GM08714 (cell line): ENCODE measurements around the gene SPRTN.
"Not testable (repeated sequence)": the region's sequence is repeated elsewhere in the genome, so short reads cannot be mapped to it uniquely, and the experiment has no call there.

Experiments used
- H3K4me3 ChIP-seq: fragments of 200-500 bp; sonication (Bioruptor generic); 2 replicates; pipeline ENCODE4 v1.5.1; 2014; ENCODE audit warnings: mild to moderate bottlenecking, low read length, inconsistent platforms
- ZNF274 ChIP-seq: IDR thresholded peaks from 2 replicates; pipeline ENCODE4 v1.6.1; 2012; ENCODE audit warnings: mild to moderate bottlenecking, low read depth, low read length

Gene SPRTN

GRCh38 chr1:231326248-231326647 lies 11.8 kb upstream of the SPRTN start:
- TF ChIP-seq ZNF274, result no peak

GRCh38 chr1:231327617-231328016 lies 10.5 kb upstream of the SPRTN start:
- no peak overlapping the region for H3K4me3 ChIP-seq
- TF ChIP-seq ZNF274, result no peak

More at GRCh38 chr1:231326248-231326647, 11.8 kb upstream of the SPRTN start:
- no peak overlapping the region for H3K4me3 ChIP-seq

- no peak overlapping the region for H3K4me3 ChIP-seq
- no peak for TF ChIP-seq ZNF274
These were observed 8.6 kb upstream of the SPRTN start for GRCh38 chr1:231329483-231329882.

- no peak for TF ChIP-seq ZNF274
- no peak overlapping the region; the same call in 1 of the 2 replicates for H3K4me3 ChIP-seq
These were observed 5.3 kb upstream of the SPRTN start for GRCh38 chr1:231332761-231333160.

- TF ChIP-seq ZNF274, result no peak
- H3K4me3 ChIP-seq, result peak overlapping the region; percentile 39; the same call in 1 of the 2 replicates
These were observed 3.9 kb upstream of the SPRTN start for GRCh38 chr1:231334079-231334666.

- no peak for TF ChIP-seq ZNF274
- H3K4me3 ChIP-seq, result peak overlapping the region; percentile 39
These were observed 3.1 kb upstream of the SPRTN start for GRCh38 chr1:231334952-231335351.

GRCh38 chr1:231335663-231336602 lies 2.2 kb upstream of the SPRTN start:
- TF ChIP-seq ZNF274, result no peak
- H3K4me3 ChIP-seq, result peak overlapping the region; percentile 81

- TF ChIP-seq ZNF274, result no peak
- H3K4me3 ChIP-seq, result peak overlapping the region; percentile 81
These were observed 1.0 kb upstream of the SPRTN start for GRCh38 chr1:231337043-231337471.

GRCh38 chr1:231337472-231338269 lies 422 bp upstream of the SPRTN start, which contains the start of gene EXOC8:
Gene EXOC8 (minus strand): TSS chr1:231337852. CDS start chr1:231337745, 107 bp downstream.
- H3K4me3 ChIP-seq, result peak within 1 kb of the TSS; percentile 81
- TF ChIP-seq ZNF274, result no peak

GRCh38 chr1:231340328-231341013 lies 2.4 kb downstream of the SPRTN start:
- no peak overlapping the region for H3K4me3 ChIP-seq
- TF ChIP-seq ZNF274, result no peak

- no peak overlapping the region for H3K4me3 ChIP-seq
- no peak for TF ChIP-seq ZNF274
These were observed 9.9 kb downstream of the SPRTN start for GRCh38 chr1:231347961-231348360.

- no peak overlapping the region for H3K4me3 ChIP-seq
- no peak for TF ChIP-seq ZNF274
These were observed 10.3 kb downstream of the SPRTN start for GRCh38 chr1:231348442-231348841.

GRCh38 chr1:231348856-231349255 lies 10.8 kb downstream of the SPRTN start:
- not testable (repeated sequence) for H3K4me3 ChIP-seq

- TF ChIP-seq ZNF274, result no peak
- H3K4me3 ChIP-seq, result no peak overlapping the region
These were observed 13.7 kb downstream of the SPRTN start for GRCh38 chr1:231351816-231352215.
